GM19351 (cell line): Measurements from ENCODE around the gene S100A10.

ENCODE experiments used
- ATAC-seq: cut with Tn5 transposase; IDR thresholded peaks from one replicate; pipeline ENCODE4 v1.9.1; 2021; ENCODE audit warnings: mild to moderate bottlenecking, moderate library complexity; ENCODE audit not compliant: unreplicated experiment

Gene S100A10

DNA sequence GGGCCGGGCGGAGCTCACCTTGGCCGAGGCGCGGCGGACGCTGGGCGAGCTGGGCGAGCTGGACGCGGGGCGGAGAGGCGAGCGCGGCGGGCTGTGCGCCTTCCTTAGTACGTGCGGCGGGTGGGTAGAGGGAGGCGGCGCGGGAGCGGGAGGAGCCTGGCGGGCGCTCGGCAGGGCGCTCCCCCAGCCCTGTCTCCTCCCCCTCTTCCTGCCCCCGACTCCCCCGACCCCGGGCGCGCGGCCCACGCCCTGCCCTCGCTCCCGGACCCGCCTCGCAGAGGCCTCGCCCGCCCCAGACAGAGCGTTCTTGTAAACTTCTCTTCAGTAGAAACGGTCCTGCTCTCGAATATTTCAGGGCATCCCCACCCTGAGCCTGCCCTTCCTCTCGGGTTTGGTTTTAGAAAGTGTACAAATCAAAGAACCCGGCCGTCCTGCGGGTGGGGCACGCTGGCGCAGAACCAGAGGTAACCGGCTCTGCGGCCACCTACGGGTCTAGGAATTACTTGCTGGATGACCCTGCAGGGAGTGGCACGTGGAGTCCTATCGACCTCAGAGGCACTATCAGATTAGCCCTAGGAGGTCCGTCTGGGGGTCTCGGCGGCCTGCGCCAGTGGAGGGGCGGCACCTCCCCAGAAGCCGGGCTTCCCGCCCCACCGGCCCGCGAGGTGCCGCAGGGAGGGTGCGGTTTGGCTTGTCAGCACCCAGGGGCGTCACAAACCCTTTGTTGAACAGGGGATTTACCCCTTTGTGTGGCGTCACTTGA lies at the start of gene S100A10:
Gene S100A10, minus strand, starts transcription at position 126 of the 763 bp plus-strand sequence. CDS start 7,629 bp downstream, outside the sequence.
- ATAC-seq = no peak

DNA sequence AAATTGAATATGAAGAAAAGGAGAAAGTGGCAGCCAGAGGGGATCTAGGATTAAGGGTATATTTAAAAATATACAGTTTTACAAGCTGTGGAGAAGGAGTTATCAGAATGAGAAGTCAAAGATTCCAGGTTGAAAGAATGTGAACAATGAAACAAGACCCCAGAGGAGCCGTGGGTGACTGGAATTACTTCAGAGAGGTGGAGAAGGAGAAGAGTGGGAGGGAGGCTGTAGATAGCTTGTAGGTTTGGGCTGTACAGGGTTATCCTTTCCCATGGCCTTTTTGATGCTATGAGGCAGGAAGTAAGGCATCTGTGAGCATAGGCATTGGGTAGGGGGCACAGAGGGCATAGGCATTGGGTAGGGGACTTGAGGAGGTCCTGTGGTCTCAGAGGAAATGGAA lies 48.4 kb upstream of the S100A10 start:
- ATAC-seq = no peak

GRCh38 chr1:152039886-152040285 lies 46.2 kb upstream of the S100A10 start:
- ATAC-seq = no peak

- no peak for ATAC-seq
Observed at GRCh38 chr1:152039461-152039860, 45.8 kb upstream of the S100A10 start.

- no peak for ATAC-seq
Observed at GRCh38 chr1:152038871-152039270, 45.2 kb upstream of the S100A10 start.

- ATAC-seq = peak; percentile 42
Observed at GRCh38 chr1:152036267-152037216, 42.9 kb upstream of the S100A10 start, which contains the start of gene S100A11. Gene S100A11, minus strand, starts transcription at chr1:152037004. Its CDS starts 89 bp downstream, at chr1:152036915.

- no peak for ATAC-seq
Observed at GRCh38 chr1:152035539-152036266, 42.0 kb upstream of the S100A10 start.

GRCh38 chr1:152034654-152035538 lies 41.2 kb upstream of the S100A10 start:
- peak; percentile 51 for ATAC-seq

GRCh38 chr1:152034324-152034653 lies 40.6 kb upstream of the S100A10 start:
- peak; percentile 15 for ATAC-seq

GRCh38 chr1:152029929-152030211 lies 36.2 kb upstream of the S100A10 start:
- no peak for ATAC-seq

GRCh38 chr1:152029144-152029928 lies 35.7 kb upstream of the S100A10 start:
- ATAC-seq = no peak

GRCh38 chr1:152026895-152027294 lies 33.2 kb upstream of the S100A10 start:
- ATAC-seq = no peak

GRCh38 chr1:152024223-152024622 lies 30.6 kb upstream of the S100A10 start:
- no peak for ATAC-seq

GRCh38 chr1:152023221-152023620 lies 29.6 kb upstream of the S100A10 start:
- ATAC-seq = no peak

DNA sequence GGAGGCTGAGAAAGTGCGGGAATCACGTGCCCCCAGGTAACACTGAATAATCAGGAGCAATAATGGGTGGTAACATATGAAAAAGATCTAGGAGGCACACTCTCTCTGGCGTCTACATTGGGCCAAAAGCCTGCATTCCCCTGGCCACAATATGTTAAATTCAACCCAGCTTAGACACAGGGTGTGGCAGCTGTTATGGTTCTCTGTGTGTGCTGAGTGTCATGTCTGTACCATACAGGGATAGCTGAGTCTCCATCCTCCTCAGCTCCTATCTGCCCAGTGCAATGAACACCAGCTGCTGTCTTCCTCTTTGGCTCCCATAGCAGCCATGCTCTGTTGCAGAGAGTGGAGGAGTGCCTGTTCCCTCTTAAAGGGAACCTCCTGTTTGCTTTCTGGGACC lies 28.8 kb upstream of the S100A10 start:
- no peak for ATAC-seq

DNA sequence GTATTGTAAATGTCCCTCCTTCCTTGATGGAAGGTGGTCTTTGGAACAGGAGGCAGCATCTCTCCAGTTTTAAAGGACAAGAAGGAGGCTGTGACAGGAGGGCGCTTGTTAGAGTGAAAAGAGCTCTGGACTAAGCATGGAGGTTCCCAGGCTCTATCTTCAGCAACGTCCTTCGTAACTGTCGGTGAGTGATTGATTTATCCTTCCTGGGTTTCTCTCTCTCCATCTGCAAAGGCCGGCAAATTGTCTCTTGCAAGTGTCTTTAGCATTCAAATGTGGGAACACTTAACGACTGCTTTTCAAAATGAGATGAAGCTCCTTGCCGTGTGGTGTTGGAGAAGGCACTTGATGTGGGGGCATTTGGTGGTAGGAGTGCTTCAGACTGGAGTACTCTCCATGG lies 27.9 kb upstream of the S100A10 start:
- no peak for ATAC-seq

DNA sequence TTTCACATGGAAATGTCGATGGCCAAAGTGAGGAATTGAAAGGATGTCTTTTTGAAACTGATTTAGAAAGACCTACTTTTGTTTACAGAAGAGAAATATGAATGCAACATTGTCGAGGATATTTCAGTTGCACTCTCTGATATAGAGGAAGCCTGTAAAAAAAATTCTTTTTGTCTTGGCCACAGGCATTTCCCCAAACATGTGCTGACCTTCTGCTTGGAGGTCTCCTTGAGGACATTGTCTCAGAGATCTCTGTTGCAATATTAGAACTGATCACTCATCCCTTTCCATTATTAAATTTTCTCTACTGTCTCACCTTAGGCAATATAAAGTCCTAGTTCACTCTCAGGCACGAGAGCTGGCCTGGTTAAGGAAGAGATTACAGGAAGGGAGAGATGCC lies 27.2 kb upstream of the S100A10 start:
- ATAC-seq = no peak

DNA sequence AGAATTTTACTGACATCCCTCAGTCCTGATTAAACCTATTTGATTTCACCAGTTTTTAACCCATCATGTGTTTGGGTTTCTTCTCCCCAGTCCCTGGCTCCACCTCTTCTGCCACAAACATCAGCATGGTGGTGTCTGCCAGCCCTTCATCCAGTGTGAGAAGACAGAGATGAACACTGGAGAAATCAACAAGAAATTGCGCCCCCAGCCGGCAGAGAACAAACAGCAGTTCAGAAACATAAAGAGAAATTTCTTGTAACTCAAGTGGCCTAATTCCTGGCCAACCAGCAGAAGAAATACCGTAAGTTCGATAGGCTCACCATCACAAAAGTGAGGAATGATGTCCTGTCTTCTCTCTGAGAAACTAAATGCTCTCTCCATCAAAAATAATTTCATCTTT lies 24.9 kb upstream of the S100A10 start:
- no peak for ATAC-seq

DNA sequence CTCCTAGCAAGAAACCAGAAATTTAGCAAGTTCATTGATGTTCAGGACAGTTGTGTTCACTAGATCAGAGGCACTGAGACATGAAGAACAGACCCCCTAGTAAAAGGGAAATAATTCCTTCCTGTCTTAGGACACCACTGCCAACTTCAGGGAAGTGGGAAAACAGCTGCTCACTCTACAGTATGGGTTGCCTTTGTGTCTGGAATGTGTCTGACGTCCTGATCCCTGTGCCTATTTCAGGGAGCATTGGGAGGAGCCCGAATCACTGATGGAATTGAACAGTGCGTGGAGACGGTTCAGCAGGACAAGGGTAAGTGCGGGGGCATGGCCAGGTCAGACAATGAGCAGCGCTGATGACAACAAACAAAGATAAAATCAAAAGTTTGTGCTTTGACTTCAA lies 22.1 kb upstream of the S100A10 start:
- ATAC-seq = no peak

- no peak for ATAC-seq
Observed at GRCh38 chr1:152014943-152015342, 21.3 kb upstream of the S100A10 start.
